ENCODE results near the gene EBF4. TPM values are rescaled to one million over a fixed set of nuclear protein-coding genes. Genes with fewer than 3 reads are reported as not detected.
"Not testable (repeated sequence)": the region's sequence is repeated elsewhere in the genome, so short reads cannot be mapped to it uniquely, and the experiment has no call there.

The EBF4 gene
- polyA plus RNA-seq, 1 donor: 31.4 TPM

- no peak for DNase-seq
Measured at GRCh38 chr20:2795451-2795850, 102.9 kb downstream of the EBF4 start.

- DNase-seq: no peak
Measured at GRCh38 chr20:2796011-2796660, 103.6 kb downstream of the EBF4 start.

- no peak for DNase-seq
Measured at GRCh38 chr20:2797136-2797983, 104.8 kb downstream of the EBF4 start.

GRCh38 chr20:2798095-2798805, 105.7 kb downstream of the EBF4 start:
- no peak for DNase-seq

GRCh38 chr20:2798814-2799213, 106.2 kb downstream of the EBF4 start:
- no peak for DNase-seq

GRCh38 chr20:2799271-2799670, 106.7 kb downstream of the EBF4 start:
- no peak for DNase-seq

GRCh38 chr20:2799688-2800520, 107.3 kb downstream of the EBF4 start:
- DNase-seq: no peak

GRCh38 chr20:2800521-2801285, 108.1 kb downstream of the EBF4 start, which contains the start of gene CPXM1:
Gene CPXM1, minus strand, starts transcription at chr20:2800627. Its CDS starts 55 bp downstream, at chr20:2800572.
- DNase-seq: no peak

- no peak for DNase-seq
Measured at GRCh38 chr20:2801286-2801728, 108.7 kb downstream of the EBF4 start.

- DNase-seq: no peak
Measured at GRCh38 chr20:2804041-2804828, 111.7 kb downstream of the EBF4 start.

- DNase-seq: no peak
Measured at GRCh38 chr20:2804852-2805688, 112.5 kb downstream of the EBF4 start.

GRCh38 chr20:2805689-2806350, 113.2 kb downstream of the EBF4 start:
- DNase-seq: peak; percentile 72

- no peak for DNase-seq
Measured at GRCh38 chr20:2806351-2806701, 113.7 kb downstream of the EBF4 start.

GRCh38 chr20:2807019-2807418, 114.4 kb downstream of the EBF4 start:
- no peak for DNase-seq

- DNase-seq: not testable (repeated sequence)
Measured at GRCh38 chr20:2807929-2808328, 115.3 kb downstream of the EBF4 start.

GRCh38 chr20:2809690-2810089, 117.1 kb downstream of the EBF4 start:
- no peak for DNase-seq

All from left kidney (tissue), 2 donors.